Measurements from ENCODE around the gene DDX23. TPM values are rescaled to one million over a fixed set of nuclear protein-coding genes. Genes with fewer than 3 reads are reported as not detected.

DDX23 gene
- total RNA-seq, 1 experiment from 2014 or later, result 167 TPM

- no peaks in the 10 kb centered on the region; the same call in 1 of the 2 replicates for H3K27me3 ChIP-seq
- H3K27ac ChIP-seq, result no peak overlapping the region
- H3K4me1 ChIP-seq, result no peaks in the 10 kb centered on the region; the same call in 1 of the 2 replicates
- H3K36me3 ChIP-seq, result peaks cover 5% of the 10 kb centered on the region; the same call in 1 of the 2 replicates
- H3K9me3 ChIP-seq (replicated peaks), result no peaks in the 10 kb centered on the region
- DNase-seq, result no peak
- no peak overlapping the region for H3K4me3 ChIP-seq
Measured at GRCh38 chr12:48822139-48822538, 29.8 kb downstream of the DDX23 start.

GRCh38 chr12:48819986-48820725 lies 31.8 kb downstream of the DDX23 start:
- DNase-seq, result no peak
- Histone ChIP-seq H3K9me3 (replicated peaks) (no peaks in the 10 kb centered on the region), H3K4me1 (peaks cover 4% of the 10 kb centered on the region; the same call in 1 of the 2 replicates), H3K27me3 (no peaks in the 10 kb centered on the region; the same call in 1 of the 2 replicates), H3K36me3 (no peaks in the 10 kb centered on the region), H3K27ac (no peak overlapping the region), H3K4me3 (no peak overlapping the region)

- peak; percentile 32 to 43 for DNase-seq
- Histone ChIP-seq H3K4me1 (peaks cover 4% of the 10 kb centered on the region; the same call in 1 of the 2 replicates), H3K4me3 (peak overlapping the region; percentile 66), H3K27me3 (no peaks in the 10 kb centered on the region; the same call in 1 of the 2 replicates), H3K27ac (no peak overlapping the region), H3K36me3 (no peaks in the 10 kb centered on the region), H3K9me3 (replicated peaks) (no peaks in the 10 kb centered on the region)
Measured at GRCh38 chr12:48818831-48819590, 33.0 kb downstream of the DDX23 start.

DNA sequence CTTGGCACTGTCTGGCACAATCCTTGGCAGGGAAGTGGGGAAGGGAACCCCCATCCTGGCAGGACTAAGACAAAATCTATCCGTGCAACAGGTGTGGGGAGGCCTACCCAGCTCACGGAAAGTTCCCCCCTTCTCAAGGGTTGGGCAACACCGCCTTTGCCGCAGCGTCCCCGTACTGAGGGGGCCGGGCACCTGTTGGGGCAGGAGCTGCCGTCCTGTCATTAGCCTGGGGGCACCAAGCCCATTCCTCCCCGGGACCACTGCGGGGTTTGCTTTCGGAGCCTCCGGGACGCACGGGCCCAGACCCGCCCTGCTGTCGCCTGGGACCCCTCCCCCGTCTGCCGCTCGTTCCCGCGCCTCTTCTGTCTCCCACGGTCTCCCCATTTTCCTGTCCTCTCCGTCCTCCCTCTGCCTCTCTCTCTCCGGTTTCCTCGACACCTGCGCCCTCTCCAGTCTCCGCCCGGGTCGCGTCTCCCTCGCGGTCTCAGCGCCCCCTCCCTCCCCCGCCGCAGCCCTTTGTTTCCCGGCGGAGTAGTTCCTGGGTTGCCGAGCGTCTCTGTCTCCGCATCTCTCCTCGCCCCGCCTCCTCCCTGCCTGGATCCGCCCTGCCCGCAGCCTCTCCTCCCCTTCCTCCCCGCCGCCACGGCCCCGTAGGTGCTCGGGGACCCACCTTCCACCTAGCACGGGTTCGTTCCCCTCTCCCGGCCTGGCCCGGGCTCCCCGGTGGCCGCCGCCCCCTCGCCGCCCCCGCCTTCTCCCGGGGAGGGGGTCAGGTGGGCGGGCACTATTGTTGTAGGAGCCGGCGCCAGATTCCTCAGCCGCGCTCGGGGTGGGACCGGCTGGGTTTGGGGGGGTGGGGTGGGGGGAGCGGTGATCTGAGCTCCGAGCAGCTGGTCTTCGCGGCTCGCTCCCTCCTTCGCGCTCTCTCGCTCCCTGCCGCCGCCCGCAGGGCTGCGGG lies 33.8 kb downstream of the DDX23 start, which contains the start of gene CACNB3:
Gene CACNB3, plus strand, starts transcription at position 624 of the 958 bp plus-strand sequence. CDS start 434 bp downstream, outside the sequence.
- no peaks in the 10 kb centered on the region for H3K9me3 ChIP-seq (replicated peaks)
- no peak within 1 kb of the TSS for H3K27ac ChIP-seq
- H3K36me3 ChIP-seq, result no peaks in the 10 kb centered on the region
- peaks cover 4% of the 10 kb centered on the region; the same call in 1 of the 2 replicates for H3K4me1 ChIP-seq
- H3K27me3 ChIP-seq, result no peaks in the 10 kb centered on the region; the same call in 1 of the 2 replicates
- peak within 1 kb of the TSS; percentile 66 for H3K4me3 ChIP-seq
- DNase-seq, result peak; percentile 73

DNA sequence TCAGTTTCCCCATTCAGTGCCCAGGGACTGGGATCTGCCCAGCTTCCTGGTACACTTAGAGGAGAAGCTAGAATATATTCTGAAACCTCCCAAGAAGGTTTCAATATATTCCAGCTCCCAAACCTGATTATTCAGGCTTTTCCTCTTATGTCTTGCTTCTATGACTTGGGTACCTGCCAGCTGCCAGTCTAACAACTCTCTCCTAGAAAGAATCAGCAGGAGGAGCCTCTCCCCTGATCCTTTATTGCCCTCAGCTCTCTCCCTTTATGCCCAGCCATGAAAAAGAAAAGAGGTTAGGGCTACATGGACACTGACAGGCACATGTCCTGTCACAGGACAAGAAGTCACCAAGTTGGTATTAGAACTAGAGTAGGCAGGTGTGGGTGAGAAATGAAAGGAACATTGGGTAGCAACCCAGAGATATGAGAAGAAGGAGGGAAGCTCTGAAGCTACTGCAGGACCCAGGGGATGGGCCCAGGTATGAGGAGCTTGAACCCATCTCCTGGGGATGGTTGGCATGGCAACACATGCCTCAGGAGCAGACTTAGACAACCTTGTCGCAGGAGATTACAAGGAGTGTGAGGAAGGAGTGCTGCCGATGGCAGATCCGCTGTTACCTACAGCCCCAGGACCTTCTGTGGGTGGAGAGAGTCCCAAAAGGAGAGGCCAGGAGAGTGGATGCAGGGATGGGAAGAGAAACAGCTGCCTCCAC lies 35.7 kb downstream of the DDX23 start:
- Histone ChIP-seq H3K27me3 (no peaks in the 10 kb centered on the region; the same call in 1 of the 2 replicates), H3K4me1 (peaks cover 4% of the 10 kb centered on the region; the same call in 1 of the 2 replicates), H3K27ac (no peak overlapping the region), H3K9me3 (replicated peaks) (no peaks in the 10 kb centered on the region), H3K36me3 (no peaks in the 10 kb centered on the region), H3K4me3 (peak overlapping the region; percentile 67)
- DNase-seq, result no peak

DNA sequence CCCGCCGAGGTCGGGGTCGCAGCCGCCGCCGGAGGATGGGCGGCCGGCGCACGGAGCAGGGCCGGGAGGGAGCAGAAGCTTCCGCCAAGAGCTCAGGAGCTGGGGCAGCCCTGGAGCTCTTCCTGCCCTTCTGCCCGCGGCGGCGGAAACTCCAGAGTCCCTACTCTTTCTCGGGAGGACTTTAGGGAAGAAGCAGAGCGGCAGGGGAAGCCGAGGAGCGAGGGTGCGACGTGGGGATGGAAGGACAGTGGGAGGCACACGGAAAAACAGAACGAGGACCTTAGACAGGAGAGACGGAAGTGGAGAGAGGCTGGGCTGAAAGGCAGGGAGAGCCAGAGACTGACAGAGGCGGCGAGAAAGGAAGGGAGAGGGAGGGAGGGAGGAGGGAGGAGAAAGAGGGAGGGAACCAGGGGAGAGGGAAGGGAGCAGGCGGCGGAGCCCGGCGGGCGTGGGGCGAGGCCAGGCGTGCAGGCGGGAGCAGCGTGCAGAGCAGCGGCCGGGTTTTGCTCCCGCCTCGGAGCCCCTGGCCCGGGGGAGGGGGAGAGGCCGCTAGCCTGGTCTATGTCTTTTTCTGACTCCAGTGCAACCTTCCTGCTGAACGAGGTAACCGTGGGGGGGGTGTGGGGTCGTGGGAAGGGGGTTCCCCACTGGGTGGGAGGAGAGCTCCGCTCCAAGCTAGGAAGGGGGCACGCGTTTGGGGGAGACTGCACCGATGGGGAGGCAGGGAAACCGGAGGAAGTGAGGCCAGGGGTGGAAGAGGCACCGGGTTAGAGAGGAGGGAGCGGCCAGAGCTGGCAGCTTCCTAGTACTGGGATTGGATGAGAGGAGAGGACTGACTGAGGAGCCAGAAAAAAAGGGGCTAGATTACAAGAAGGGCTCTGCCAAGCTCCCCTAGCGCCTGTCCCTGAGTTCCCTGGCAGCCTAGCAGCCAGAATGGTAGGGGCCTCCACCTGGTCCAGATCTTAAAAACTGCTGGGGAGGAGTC lies 36.5 kb downstream of the DDX23 start:
- H3K4me1 ChIP-seq, result peaks cover 4% of the 10 kb centered on the region; the same call in 1 of the 2 replicates
- H3K27me3 ChIP-seq, result no peaks in the 10 kb centered on the region; the same call in 1 of the 2 replicates
- no peaks in the 10 kb centered on the region for H3K9me3 ChIP-seq (replicated peaks)
- peak; percentile 88 to 90 for DNase-seq
- H3K4me3 ChIP-seq, result peak overlapping the region; percentile 67
- peak overlapping the region; percentile 27; the same call in 1 of the 2 replicates for H3K27ac ChIP-seq
- H3K36me3 ChIP-seq, result no peaks in the 10 kb centered on the region

DNA sequence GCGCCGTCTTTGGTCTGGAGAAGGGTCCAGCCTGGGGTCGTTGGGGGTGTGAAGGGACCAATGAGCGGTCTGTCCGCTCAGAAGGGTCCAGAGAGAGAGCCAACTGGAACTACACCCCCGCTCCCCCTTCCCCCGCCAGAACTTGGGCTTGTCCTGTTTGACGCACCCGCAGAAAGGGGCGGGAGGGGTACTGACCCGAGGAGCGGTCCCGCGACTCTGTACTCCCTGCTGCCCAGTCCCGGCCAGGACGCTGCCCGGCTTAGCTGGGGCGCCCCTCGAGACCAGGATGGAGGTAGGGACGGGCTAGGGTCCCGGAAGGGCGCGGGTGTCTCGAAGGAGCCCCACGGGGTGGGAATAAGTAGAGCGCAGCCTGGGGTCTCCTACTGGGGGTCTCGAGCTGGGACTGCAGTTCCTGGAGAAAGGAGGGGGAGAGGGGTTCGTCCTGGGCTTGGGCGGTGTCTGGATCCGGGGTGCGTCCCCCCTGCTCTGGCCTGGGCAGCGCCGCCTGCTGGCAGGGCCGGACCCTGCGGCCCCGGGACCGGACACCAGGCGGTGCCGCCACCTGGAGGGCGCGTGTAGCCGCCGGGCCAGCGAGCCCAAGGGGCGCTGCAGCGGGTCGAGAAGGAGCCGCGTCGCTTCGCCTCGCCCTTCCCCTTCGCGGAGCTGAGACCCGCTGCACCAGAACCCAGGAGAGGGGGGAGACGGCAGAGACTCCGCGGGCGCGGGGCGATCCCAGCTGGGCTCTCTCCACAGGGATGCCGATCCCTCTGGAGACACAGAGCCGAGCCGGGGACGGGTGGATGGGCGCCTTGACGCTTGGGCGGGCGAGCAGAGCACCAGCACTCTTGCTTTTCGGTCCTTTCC lies 37.5 kb downstream of the DDX23 start:
- DNase-seq, result peak; percentile 80 to 85
- H3K27ac ChIP-seq, result peak overlapping the region; percentile 27; the same call in 1 of the 2 replicates
- no peaks in the 10 kb centered on the region for H3K36me3 ChIP-seq
- H3K9me3 ChIP-seq (replicated peaks), result no peaks in the 10 kb centered on the region
- H3K4me1 ChIP-seq, result peaks cover 4% of the 10 kb centered on the region; the same call in 1 of the 2 replicates
- H3K4me3 ChIP-seq, result peak overlapping the region; percentile 67
- no peaks in the 10 kb centered on the region; the same call in 1 of the 2 replicates for H3K27me3 ChIP-seq

- DNase-seq, result peak in 1 of 2 experiments; percentile 42
- no peaks in the 10 kb centered on the region for H3K9me3 ChIP-seq (replicated peaks)
- H3K27ac ChIP-seq, result no peak overlapping the region
Measured at GRCh38 chr12:48813465-48814261, 38.3 kb downstream of the DDX23 start.

DNA sequence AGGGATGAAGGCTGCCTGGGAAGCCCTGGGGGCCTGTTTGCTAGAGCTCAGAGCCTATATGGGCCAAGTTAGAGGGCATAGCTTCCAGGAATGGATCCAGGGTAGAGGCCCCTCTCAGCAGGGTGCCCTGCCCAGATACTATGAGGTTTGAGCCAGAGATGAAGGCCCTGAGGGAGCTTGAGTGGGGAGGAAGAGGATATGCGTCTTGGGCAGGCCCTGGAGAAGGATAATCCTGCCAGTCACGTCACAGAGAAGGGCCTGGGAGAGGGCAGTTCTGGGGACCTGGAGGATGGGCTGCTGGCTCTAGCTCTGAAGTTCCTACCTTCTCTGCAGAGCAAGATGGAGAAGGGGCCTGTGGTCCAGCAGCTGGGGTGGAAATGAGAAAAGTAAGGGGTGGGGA lies 39.6 kb downstream of the DDX23 start:
- no peak overlapping the region for H3K27ac ChIP-seq
- no peak overlapping the region for H3K4me3 ChIP-seq
- H3K9me3 ChIP-seq (replicated peaks), result no peaks in the 10 kb centered on the region
- no peak for DNase-seq
- H3K4me1 ChIP-seq, result 0 out of 2 replicates have a peak, but pooled peaks cover 4% of the 10 kb centered on the region
- no peaks in the 10 kb centered on the region for H3K27me3 ChIP-seq
- no peaks in the 10 kb centered on the region for H3K36me3 ChIP-seq

More at GRCh38 chr12:48813465-48814261, 38.3 kb downstream of the DDX23 start:
- Histone ChIP-seq H3K27me3 (no peaks in the 10 kb centered on the region; the same call in 1 of the 2 replicates), H3K4me3 (peak overlapping the region; percentile 67), H3K36me3 (no peaks in the 10 kb centered on the region), H3K4me1 (peaks cover 4% of the 10 kb centered on the region; the same call in 1 of the 2 replicates)

DNA sequence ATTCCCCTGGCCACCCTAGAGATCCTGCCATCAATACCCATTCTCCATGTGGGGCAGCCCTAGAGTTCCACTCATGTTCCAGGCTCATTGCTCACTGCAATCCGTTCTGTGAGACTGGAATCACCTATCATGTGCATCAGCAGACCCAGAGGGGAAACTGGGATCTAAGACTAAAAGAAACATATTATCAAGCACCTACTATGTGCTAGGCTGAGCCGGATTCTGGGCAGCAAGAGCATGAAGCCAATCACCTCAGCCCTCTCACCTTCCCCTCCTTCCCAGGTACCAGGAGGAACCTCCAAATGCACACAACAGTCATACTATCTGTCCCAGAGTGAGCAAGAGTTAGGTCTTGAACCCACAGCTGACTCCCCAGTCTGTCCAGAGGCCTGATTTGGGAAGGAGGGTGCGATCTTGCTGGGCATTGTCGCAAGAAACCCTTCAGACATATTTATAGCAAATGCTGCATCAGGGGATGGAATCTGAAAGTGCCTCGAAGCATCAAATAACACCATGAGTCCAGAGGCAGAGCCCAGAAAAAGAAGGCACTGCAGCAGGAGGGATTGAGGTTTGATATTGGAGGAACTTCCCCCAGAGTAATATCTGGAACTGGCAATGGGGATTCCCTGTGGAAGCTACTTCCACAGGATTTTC lies 40.4 kb downstream of the DDX23 start:
- Histone ChIP-seq H3K4me3 (no peak overlapping the region), H3K27ac (no peak overlapping the region), H3K27me3 (no peaks in the 10 kb centered on the region), H3K9me3 (replicated peaks) (no peaks in the 10 kb centered on the region), H3K36me3 (no peaks in the 10 kb centered on the region), H3K4me1 (0 out of 2 replicates have a peak, but pooled peaks cover 4% of the 10 kb centered on the region)
- no peak for DNase-seq
